GM06990 (cell line): Measurements from ENCODE around the gene LBHD1.
"Not testable (repeated sequence)": the region's sequence is repeated elsewhere in the genome, so short reads cannot be mapped to it uniquely, and the experiment has no call there.

Source experiments
- DNase-seq: peaks from one replicate; pipeline ENCODE4 v3.0.0-alpha.2; 2011; ENCODE audit not compliant: insufficient read length; ENCODE audit errors: extremely low read depth
- H3K27me3 ChIP-seq: replicated peaks from 2 replicates; pipeline ENCODE4 v1.6.0; 2011; ENCODE audit warnings: low read length; ENCODE audit not compliant: control insufficient read depth, insufficient read depth
- H3K36me3 ChIP-seq: 2 replicates; pipeline ENCODE4 v1.5.1; 2011; ENCODE audit warnings: low read length; ENCODE audit not compliant: control insufficient read depth, insufficient read depth
- H3K4me3 ChIP-seq: replicated peaks from 2 replicates; pipeline ENCODE4 v1.5.1; 2011; ENCODE audit warnings: low read depth, mild to moderate bottlenecking, control low read depth, low read length
- CTCF ChIP-seq: IDR thresholded peaks from 2 replicates; pipeline ENCODE4 v1.5.1; 2011; ENCODE audit warnings: low read length, control low read depth, mild to moderate bottlenecking, inconsistent platforms; ENCODE audit not compliant: insufficient read depth, poor library complexity, severe bottlenecking

Gene LBHD1

GRCh38 chr11:62622476-62623089 lies 49.5 kb downstream of the LBHD1 start:
- Histone ChIP-seq H3K4me3 (no peak overlapping the region), H3K36me3 (peaks cover 16% of the 10 kb centered on the region), H3K27me3 (no peaks in the 10 kb centered on the region)
- TF ChIP-seq CTCF, result no peak
- no peak for DNase-seq

GRCh38 chr11:62621567-62622470 lies 50.2 kb downstream of the LBHD1 start, which contains the start of gene B3GAT3:
B3GAT3 (minus strand) TSS chr11:62621986; CDS start chr11:62621947, 39 bp downstream.
- peak; percentile 100 for DNase-seq
- H3K4me3 ChIP-seq, result peak within 1 kb of the TSS; percentile 99
- TF ChIP-seq CTCF, result no peak
- H3K36me3 ChIP-seq, result peaks cover 13% of the 10 kb centered on the region
- no peaks in the 10 kb centered on the region for H3K27me3 ChIP-seq

- TF ChIP-seq CTCF, result no peak
- Histone ChIP-seq H3K36me3 (peaks cover 11% of the 10 kb centered on the region), H3K27me3 (no peaks in the 10 kb centered on the region), H3K4me3 (peak overlapping the region; percentile 99)
- DNase-seq, result no peak
Measured at GRCh38 chr11:62621027-62621566, 51.0 kb downstream of the LBHD1 start.

- H3K4me3 ChIP-seq, DNase-seq, H3K36me3 ChIP-seq, H3K27me3 ChIP-seq: not testable (repeated sequence)
Measured at GRCh38 chr11:62616957-62617356, 55.1 kb downstream of the LBHD1 start.

GRCh38 chr11:62615521-62615920 lies 56.5 kb downstream of the LBHD1 start:
- no peak for TF ChIP-seq CTCF
- DNase-seq, result no peak
- Histone ChIP-seq H3K27me3 (no peaks in the 10 kb centered on the region), H3K36me3 (peaks cover 7% of the 10 kb centered on the region), H3K4me3 (no peak overlapping the region)

GRCh38 chr11:62614275-62614674 lies 57.8 kb downstream of the LBHD1 start:
- no peak for DNase-seq

More at GRCh38 chr11:62614275-62614674, 57.8 kb downstream of the LBHD1 start:
- Histone ChIP-seq H3K36me3 (peaks cover 7% of the 10 kb centered on the region), H3K4me3 (no peak overlapping the region), H3K27me3 (no peaks in the 10 kb centered on the region)
- TF ChIP-seq CTCF, result no peak
